COR-L47 (cell line): ENCODE results near the gene LYZL2.
"Not testable (repeated sequence)": the region's sequence is repeated elsewhere in the genome, so short reads cannot be mapped to it uniquely, and the experiment has no call there.

Experiments used
- DNase-seq: peaks from one replicate; lab custom pipeline; 2025; lab: John Stamatoyannopoulos, UW

Gene LYZL2

DNA sequence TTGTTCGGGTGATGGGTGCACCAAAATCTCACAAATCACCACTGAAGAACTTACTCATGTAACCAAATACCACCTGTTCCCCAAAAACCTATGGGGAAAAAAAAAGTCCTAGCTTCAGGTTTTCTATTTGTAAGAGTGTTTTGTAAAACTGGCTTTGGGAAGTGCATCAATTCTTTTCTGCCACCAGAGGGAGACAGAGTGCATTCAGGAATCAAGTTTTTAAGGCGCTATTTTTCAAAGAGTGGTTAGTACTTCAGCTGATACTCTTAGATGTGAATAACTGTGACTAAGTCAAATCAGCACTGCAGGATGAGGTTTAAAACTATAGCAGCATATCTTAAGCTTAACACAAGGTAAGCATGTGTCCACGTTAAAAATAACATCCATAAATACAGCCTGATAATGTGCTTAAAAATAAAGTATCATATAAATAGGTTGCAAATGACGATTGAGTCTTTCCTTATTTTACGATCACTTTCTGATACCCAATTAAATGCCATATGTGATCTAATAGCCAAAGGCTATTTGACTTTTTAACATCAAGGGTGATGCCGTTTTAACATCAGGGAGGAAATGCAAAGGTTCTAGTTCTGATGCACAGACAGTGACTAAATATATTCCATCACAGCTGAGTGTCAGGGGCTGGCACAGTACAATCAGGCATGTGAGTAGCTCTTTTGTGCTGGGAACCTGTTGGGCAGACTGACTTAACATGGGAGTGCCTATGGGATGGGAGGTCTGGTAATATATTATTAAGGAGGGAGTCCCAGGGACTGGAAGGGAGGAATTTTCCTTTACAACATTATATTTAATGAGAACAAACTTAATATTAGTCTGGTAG, 10.6 kb upstream of the LYZL2 start:
- DNase-seq = no peak

DNA sequence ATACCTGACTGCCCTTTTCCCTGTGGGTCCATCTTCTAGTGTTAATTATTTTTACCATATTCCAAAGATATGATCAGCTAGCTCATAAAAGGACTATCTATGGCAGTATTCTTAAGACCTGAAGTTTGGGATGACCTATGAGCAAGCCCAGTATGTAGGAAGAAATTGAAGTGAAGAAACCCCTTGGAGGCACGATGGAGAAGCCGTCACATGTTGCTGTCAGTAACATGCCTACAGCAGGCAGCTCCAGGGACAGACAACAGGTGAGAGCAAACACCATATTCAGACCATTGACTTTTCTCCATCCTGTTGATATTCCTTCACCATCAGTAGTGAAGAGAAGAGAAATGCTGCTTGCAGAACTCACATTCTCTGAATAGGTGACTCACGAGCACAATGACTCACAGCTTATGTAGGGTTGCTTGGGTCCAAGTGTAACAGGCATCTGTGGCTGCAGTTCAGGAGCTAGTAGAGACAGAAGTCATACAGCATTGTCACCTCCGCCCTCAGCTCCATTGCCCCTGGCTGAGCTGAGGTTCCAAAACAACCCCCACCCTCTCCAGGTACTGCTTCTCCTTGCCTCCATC, 8.4 kb upstream of the LYZL2 start:
- DNase-seq = no peak

DNA sequence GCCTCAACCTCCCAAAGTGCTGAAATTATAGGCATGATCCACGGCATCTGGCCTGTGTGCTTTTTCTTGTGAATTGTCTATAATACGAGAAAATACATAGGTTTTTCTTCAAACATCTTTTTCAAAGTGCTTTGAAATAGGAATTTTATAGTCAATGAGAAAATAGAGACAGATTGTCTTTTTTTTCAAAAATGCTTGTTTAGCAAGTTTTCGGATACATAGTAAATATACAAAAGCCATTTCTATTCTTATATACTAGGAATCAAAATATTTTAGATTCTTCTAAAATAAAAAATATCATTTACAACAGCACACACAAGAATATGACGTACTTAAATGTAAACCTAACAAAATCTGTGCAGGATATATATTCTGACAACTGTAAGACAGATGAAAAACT, 1.6 kb upstream of the LYZL2 start:
- no peak for DNase-seq

DNA sequence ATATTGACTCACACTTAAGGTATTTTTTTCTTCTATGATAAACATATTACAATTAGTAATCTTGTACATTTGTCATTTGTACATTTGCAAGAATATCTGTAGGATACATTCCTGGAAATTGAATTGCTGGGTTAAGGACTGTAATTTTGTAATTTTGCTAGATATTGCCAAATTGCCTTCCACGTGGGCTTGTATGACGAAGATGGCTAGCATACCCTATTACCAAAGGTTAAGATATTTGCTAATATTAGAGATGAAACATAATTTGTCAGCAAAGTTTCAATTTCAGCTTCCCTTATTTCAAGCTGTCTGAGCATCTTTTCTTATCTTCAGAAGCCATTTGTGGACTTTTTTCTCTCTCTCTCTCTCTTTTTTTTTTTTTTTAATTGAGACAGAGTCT, 1.0 kb upstream of the LYZL2 start:
- DNase-seq = no peak

DNA sequence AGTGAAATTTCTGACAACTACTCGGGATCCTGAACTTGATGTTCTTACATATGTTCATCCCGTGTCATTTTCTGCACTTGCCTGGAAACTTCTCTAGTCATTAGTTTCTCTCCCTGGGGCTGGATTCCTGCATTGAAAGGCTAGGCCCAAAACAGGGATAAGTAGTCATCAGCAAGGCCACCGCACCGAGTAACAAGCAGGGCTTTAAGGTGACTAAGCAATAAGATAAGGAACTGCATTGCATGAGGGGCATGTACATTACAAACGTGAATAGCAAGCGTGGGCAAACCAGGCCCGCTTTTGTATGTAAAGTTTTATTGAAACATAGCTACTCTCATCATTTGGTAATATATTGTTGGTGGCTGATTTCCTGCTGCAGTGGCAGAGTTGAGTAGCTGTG, 977 bp downstream of the LYZL2 start:
- DNase-seq = not testable (repeated sequence)

DNA sequence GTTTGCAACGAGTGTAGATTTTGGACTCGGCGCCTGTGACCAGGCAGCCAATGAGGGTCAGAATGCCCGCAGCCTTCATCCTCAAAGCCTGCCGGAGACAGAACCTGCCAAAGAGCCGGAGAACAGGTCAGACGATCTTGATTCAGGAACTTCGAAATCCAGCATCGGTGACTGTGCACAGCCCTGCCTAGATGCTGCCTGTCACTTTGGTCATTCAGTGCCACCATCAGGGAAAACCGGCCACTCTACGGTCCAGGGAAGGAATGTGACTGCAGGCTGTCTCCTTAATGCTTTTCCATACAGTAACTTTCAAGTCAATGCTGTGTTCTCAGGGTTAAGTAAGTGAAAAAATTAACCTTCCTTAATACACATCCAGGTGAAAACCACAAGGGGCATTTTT, 2.7 kb downstream of the LYZL2 start:
- not testable (repeated sequence) for DNase-seq

DNA sequence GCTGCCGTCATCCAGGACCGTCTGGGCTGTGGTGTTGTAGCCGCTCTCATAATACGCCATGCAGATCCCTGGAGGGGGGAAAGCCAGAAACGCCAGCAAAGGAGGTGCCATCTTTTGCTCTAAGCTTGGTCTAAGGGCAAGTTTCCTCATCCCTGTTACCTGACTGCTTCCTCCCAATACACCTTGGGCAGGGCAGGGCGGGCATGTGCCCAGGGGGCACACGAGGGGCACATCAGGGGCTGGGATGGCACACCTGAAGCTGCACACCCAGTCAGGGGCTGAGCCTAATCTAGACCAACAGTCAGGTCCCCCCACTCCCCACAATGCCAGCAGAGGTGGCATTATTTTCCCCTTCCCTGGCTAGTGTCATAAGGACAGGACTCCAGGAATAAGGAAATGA, 3.4 kb downstream of the LYZL2 start:
- not testable (repeated sequence) for DNase-seq

DNA sequence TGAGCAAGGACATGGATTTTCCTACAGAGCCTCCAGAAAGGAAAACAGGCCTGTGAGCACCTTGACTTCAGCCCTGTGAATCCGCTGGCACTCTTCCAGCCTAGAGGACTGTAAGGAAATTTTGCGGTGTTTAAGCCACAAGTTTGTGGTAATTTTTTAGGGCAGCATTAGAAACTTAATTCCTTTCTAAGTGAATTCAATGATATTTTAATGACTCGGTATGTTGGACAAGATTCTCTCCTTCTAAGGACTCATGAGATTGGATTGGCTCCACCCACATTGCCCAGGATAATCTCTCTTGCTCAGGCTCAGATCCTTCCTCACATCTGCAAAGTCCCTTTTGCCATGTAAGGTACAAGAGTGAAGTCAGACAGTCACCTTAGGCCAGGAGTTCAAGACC, 4.5 kb downstream of the LYZL2 start:
- no peak for DNase-seq

DNA sequence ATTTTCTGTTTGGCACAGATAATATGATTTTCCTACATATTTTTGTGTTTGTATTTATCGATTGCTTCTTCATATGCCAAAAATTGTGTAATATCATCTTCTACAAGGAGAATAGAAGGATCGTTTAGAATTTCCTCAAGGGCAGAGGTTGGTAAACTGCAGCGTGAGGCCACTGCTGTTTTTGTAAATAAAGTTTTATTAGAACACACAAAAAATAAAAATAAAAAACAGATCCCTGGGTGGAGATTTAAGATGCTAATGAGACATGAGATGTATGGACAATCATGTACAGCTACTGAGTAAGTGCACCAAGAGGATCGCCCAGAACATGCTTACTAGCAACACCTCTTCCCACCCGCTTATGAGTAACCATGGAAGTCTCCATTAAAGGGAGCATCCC, 9.6 kb downstream of the LYZL2 start:
- DNase-seq = no peak

DNA sequence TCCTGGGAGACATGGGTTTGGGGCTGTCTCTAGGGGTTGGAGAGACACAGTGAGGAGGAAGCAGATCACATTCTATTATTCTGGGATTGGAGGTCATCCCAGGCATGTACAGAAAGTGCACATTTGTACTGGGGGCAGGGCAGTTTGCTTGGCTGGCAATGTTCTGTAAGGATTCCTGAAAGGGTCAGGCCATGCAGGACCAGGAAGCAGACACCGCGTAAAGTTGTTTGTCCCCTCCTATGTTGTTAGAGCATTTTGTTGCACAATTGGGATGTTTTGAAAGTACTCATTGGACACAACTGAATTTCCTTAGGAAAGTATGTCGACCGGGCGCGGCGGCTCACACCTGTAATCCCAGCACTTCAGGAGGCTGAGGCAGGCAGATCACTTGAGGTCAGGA, 12.5 kb downstream of the LYZL2 start:
- DNase-seq = no peak

DNA sequence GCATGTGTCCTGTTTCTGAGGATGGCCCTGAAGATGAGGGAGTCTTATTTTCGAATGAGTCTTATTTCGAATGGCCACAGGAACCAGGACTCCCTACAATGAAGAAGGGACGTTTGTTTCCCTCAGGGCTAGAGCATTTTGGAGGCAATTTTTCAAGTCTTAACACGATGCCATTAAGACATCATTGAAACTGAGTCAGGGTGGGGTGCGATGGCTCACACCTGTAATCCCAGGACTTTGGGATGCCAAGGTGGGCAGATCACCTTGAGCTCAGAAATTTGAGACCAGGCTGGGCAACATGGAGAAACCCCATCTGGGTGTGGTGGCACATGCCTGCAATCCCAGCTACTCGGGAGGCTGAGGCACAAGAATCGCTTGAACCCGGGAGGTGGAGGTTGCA, 18.5 kb downstream of the LYZL2 start:
- DNase-seq = not testable (repeated sequence)

DNA sequence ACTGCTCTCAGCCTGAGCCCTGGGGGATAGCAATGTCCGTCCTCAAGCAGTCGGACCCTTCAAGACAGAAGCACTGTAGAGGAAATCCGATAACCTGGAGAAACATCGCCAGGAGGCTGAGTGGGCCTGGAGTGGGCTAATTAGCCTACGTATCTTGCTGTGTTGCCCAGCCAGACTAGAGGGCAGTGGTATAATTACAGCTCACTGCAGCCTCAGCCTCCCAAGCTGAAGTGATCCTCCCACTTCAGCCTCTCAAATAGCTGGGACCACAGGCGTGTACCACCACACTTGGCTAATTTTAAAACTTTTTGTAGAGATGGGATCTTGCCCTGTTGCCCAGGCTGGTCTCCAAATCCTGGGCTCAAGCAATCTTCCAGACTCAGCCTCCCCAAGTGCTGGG, 21.7 kb downstream of the LYZL2 start:
- DNase-seq = no peak

DNA sequence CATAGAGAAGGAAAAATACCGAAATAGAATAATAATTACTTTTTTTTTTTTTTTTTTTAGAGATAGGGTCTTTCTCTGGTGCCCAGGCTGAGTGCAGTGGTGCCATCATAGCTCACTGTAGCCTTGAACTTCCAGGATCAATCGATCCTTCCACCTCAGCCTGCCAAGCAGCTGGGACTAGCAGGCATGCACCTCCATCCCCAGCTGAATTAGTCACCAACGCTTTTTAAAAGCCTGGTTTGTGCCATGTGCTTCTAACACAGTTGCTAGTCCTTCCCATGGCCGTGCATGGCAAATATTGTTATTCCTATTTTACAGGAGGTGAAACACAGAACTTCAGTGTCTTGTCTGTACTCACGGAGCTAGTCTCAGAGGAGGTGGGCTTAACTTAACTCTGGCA, 23.2 kb downstream of the LYZL2 start:
- DNase-seq = no peak

DNA sequence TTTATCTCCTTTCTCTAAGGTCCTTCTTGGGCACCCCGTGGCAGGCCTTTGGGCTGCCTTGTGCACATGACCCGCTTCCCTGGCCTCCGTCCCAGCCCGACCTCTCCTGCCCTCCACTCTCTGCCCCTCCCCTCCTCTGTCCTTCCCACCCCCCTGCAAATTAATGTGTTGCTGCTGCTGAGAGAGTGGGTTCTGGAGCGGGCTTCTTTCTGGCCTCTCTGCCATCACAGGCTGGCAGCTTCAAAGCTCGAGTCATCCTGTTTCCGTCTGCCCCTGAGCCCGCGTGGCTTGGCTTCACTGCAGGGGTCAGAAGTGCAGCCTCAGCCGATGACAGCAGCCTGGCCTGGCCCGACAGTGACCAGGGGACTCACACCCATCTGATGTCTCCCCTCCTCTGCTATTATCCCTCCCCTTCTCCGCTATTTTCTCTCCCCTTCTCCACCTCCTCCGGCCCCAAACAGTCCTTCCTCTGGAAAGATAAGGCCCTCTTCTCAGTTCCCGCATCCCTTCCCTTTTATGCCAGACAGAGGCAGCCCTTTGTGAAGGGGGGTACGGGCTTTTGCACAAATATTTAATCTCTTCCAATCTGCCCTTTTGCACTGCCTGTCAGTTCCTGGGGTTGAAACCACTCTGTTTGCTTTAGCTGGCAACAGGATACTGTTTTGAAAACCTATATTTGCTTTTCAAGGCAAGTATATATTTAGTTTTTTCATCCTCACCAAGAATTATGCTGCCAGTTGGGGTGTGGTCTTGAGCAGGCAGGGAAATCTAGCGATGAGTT, 24.0 kb downstream of the LYZL2 start:
- DNase-seq = not testable (repeated sequence)

DNA sequence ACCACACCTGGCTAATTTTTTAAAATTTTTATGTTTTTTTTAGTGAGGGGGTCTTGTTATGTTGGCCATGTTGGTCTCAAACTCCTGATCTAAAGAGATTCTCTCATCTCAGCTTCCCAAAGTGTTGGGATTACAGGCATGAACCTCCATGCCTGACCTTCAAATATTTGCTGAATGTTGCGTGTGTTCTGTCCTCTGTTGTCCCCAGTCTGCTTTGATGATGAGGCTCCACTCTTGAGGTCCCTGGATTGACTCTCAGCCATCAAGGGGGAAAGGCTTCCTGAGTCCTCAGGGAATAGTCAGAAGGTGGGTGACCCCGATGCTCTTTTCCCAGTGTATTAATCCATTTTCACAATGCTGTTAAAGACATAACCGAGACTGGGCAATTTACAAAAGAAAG, 26.0 kb downstream of the LYZL2 start:
- DNase-seq = no peak

DNA sequence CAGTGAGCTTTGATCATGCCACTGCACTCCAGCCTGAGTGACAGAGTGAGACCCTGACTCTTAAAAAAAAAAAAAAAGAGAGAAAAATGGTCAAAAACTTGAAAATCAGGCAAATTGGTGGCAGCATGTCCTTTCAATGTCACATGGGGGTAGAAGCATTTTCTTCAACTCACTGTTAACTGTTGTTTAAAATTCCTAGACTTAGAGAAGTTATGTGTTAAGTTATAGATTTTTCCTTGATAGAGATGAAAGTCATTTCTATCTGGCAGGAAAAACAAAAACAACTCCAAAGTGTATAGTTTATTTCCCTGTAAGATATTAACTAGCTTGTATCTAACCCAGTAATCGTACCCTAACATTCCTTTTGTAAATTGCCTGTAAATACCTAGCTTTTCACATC, 26.8 kb downstream of the LYZL2 start:
- no peak for DNase-seq

DNA sequence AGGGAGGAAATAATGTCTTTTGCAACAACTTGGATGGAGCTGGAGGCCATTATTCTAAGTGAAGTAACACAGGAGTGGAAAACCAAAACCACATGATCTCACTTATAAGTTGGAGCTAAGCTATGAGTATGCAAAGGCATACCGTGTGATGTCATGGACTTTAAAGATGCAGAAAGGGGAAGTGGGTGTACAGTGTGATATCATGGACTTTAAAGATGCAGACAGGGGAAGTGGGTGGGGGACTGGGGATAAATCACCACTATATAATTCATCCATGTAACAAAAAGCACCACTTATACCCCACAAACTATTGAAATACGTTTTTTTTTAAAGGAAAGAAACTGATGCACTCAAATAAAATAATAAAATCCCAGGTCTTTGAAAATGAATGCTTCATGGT, 29.5 kb downstream of the LYZL2 start:
- DNase-seq = no peak

DNA sequence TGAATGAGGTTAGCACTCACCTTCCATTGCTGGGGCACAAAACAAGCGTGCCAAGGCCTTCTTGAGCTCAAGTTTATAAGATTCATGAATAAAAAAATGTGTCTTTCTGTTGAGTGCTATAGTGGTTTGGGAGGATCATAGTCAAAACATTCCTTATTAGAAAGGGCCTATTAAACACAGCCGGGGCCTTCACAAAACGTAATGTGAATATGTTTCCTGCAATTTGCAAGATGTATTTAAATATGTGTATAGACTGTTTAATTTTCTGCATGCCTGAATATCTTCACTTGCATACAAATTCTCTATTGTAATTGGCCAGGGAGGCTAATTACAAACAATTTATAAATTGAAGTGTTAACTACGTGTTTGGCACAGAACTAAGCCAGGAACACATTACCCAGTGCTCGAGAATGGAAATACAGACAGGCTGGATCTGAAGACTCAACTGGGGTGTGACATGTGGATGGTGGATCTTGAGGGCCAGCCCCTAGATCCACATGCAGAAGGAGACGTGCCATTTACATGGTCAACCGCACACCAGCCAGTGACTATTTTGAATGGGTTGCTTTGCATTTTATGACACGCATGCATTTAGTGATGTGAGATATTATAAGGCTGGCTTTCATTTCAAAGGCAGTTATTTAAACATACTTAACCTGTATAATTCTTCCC, 31.3 kb downstream of the LYZL2 start:
- DNase-seq = no peak

DNA sequence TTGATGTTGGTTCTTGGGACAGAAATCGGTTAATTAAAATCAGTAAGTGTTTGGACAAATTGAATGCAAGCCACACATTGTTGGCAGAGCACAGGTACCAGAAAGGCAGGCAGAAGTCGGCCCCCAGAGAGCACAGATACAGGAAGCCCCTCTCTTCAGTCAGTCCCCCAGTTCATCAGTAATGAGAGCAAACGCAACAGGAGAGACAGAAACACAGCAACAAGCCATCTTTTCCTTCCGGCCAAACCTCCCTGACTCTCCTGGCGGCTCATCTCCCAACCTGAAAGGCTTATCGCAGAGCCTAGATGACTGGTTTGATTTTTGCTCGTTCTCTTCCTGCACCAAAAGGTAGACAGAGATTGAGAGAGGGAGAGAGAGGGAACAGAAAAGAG, 32.1 kb downstream of the LYZL2 start:
- not testable (repeated sequence) for DNase-seq

DNA sequence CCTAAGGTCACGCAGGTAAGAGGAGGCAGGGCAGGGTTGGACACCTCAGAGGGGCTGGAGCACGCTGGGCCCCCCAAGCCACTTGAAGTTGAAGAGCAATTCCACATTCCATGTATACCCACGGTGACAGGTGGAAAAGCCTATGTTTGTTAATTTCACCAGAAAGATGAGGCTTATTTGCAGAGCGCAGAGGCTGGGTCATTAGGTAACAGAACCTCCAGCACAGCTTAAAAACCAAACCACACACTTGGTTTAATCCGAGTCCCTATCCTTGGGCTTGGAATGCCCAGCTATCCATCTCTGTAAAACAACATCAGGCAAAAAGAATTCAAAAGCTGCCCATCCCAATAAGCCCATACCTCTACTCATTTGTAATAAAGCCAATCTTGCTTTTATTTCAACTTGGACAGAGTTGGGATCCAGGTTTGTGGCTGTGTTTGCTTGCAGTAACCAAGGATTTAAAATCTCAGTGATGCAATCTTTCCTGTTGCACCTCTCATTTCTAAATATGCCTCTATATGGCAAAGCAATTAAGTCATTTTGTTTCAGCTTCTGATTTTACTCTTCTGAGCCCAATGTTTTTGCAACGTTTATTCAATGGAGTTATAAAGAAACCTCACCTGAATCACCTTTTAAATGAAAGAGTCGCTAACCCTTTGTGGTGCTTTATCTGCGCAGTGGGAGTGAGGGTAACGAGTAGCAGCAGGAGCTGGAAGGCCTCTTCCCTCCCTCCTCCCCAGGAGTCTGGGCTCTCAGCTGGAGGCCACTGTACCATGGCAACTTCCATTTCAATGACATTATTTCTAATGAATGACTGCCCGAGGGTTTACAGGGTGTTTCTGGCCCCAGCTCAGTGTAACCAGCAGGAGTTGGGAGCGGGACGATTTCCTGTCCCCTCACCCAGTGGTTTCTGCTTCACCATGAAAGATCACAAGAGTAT, 32.8 kb downstream of the LYZL2 start:
- DNase-seq = peak; percentile 41

DNA sequence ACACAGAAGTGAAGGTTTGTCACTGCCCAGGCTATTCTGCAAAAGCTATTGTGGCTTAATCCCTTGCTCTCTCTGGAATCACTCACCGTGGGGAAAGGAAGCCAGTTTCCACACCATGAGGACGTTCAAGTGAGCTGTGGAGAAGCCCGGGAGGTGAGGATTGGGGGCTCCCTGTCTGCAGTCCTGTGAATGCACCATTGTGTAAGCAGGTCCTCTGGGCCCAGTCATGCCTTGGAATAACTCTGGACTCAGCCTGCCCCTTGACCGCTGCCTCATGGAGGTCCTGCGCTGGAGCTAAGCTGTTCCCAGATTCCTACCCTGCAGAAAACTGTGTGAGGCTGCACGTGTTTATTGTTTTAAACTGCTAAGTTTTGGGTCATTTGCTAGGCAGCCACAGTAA, 33.5 kb downstream of the LYZL2 start:
- no peak for DNase-seq
